ENCODE data around the gene KLC1. TPM values are rescaled to one million over a fixed set of nuclear protein-coding genes. Genes with fewer than 3 reads are reported as not detected.

The KLC1 gene
- total and polyA plus RNA-seq, 2 of the 13 experiments (the other 11 are each of a cell fraction or from before 2014, with no cell fraction given), result 53.2 to 63.5 TPM

- no peak for TF ChIP-seq ZNF18 (CRISPR knock-in tag; IDR thresholded peaks at IDR 0.05; ENCODE audit: insufficient replicate concordance)
- no peak for TF ChIP-seq ZNF577 (CRISPR knock-in tag; IDR thresholded peaks at IDR 0.05; ENCODE audit: borderline replicate concordance, low read depth)
- no peak for TF ChIP-seq DMAP1 (CRISPR knock-in tag; IDR thresholded peaks at IDR 0.05)
- TF ChIP-seq ZNF589 (CRISPR knock-in tag; conservative IDR thresholded peaks at IDR 0.05), result no peak
- TF ChIP-seq EZH2 (conservative IDR thresholded peaks at IDR 0.05; ENCODE audit: low read depth, low read length), result no peak
- no peak for TF ChIP-seq RFXANK (CRISPR knock-in tag; IDR thresholded peaks at IDR 0.05)
These were observed 110.4 kb downstream of the KLC1 start (continued) for GRCh38 chr14:103739466-103739792.

GRCh38 chr14:103739793-103740501 lies 110.9 kb downstream of the KLC1 start:
- FAIRE-seq, result no peak
- 95% methylated on average over 13 of the region's 30 CpGs for WGBS (ENCODE audit: low lambda C conversion rate)
- no peak for TF ChIP-seq TARDBP (CRISPR knock-in tag; IDR thresholded peaks at IDR 0.05)
- TF ChIP-seq ZNF225 (CRISPR knock-in tag; IDR thresholded peaks at IDR 0.05), result no peak
- no peak for TF ChIP-seq TEAD3 (CRISPR knock-in tag; optimal IDR thresholded peaks at IDR 0.05; ENCODE audit: borderline replicate concordance)
- TF ChIP-seq BATF2 (CRISPR knock-in tag; IDR thresholded peaks at IDR 0.05), result no peak
- TF ChIP-seq TERF1 (CRISPR knock-in tag; IDR thresholded peaks at IDR 0.05), result no peak
- TF ChIP-seq TEAD2 (CRISPR knock-in tag; IDR thresholded peaks at IDR 0.05), result no peak
- TF ChIP-seq ZNF646 (CRISPR knock-in tag; IDR thresholded peaks at IDR 0.05), result no peak
- no peak for TF ChIP-seq ZSCAN21 (CRISPR knock-in tag; IDR thresholded peaks at IDR 0.05; ENCODE audit: borderline replicate concordance)

More at GRCh38 chr14:103739793-103740501, 110.9 kb downstream of the KLC1 start:
- ChIA-PET CTCF (ENCODE audit: low intra/inter-chr PET ratio, low total read pairs) (no interaction called here), POLR2A (no interaction called here)
- H3K4me3 ChIP-seq (replicated peaks in 1 of 3; ENCODE audit: insufficient read depth in 1 of 3, low read depth in 2 of 3, low read length in 3 of 3), result no peak overlapping the region
- H3K27me3 ChIP-seq (ENCODE audit: control insufficient read depth in 1 of 2, insufficient read depth in 2 of 2, low read length in 2 of 2), result no peaks in the 10 kb centered on the region
- no peaks in the 10 kb centered on the region for H3K79me2 ChIP-seq (ENCODE audit: insufficient read depth, low read length)
- intact Hi-C loops (cut with micrococcal nuclease; ENCODE audit: unreplicated experiment) (no loop called here), in situ Hi-C loops (cut with HindIII; ENCODE audit: extremely low pct_ligation_motif_present, low pct_unique_long_range_greater_than_20kb) (no loop called here)
- H3K36me3 ChIP-seq (replicated peaks in 1 of 2; ENCODE audit: control insufficient read depth in 1 of 2, insufficient read depth in 2 of 2, low read length in 2 of 2), result peaks cover 11 to 27% of the 10 kb centered on the region in 2 experiments; a peak in 4 of 5 replicates
- H2AFZ ChIP-seq (ENCODE audit: low read length), result no peak overlapping the region
- no peaks in the 10 kb centered on the region for H3K9me3 ChIP-seq (ENCODE audit: low read length)
- no peak overlapping the region for H3K4me2 ChIP-seq (ENCODE audit: low read depth, low read length)
- H3K27ac ChIP-seq (ENCODE audit: extremely low read length, insufficient read depth, low read length), result no peak overlapping the region
- peaks cover 12% of the 10 kb centered on the region for H3K4me1 ChIP-seq (ENCODE audit: insufficient read depth, low read length)
- ATAC-seq (no peak), DNase-seq (ENCODE audit: low spot score) (no peak)
- H4K20me1 ChIP-seq (ENCODE audit: insufficient read depth, low read length), result no peaks in the 10 kb centered on the region
- BruUV-seq (replicated peaks), result no TSS peak
- H3K9ac ChIP-seq (ENCODE audit: insufficient read depth, low read depth, low read length), result no peak overlapping the region

All from HepG2 (cell line).